GM19468 (cell line): ENCODE measurements around the gene RAB31.

Experiments used
- ATAC-seq: cut with Tn5 transposase; IDR thresholded peaks from one replicate; pipeline ENCODE4 v1.9.1; 2021; ENCODE audit warnings: mild to moderate bottlenecking, moderate library complexity, moderate number of reproducible peaks; ENCODE audit not compliant: unreplicated experiment; ENCODE audit errors: extremely low read depth

RAB31 gene

DNA sequence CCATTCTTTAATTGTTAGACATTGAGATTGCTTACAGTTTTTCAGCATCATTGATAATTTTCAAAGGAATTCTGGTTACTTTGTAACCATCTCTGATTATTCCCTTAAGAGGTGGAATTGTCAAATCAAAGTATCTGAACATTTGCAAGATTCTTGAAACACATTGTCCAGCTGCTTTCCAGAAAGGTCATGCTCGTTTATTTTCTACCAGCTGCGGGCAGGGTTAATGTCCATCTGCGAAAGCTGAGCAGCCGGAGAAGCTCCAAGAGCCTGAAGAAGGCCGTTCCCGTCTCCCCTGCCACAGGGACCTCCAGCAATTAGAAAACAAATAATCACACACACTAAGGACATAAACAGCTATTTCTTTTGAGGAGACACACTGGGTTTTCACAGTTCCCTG is 101.6 kb downstream of the RAB31 start:
- ATAC-seq = no peak

DNA sequence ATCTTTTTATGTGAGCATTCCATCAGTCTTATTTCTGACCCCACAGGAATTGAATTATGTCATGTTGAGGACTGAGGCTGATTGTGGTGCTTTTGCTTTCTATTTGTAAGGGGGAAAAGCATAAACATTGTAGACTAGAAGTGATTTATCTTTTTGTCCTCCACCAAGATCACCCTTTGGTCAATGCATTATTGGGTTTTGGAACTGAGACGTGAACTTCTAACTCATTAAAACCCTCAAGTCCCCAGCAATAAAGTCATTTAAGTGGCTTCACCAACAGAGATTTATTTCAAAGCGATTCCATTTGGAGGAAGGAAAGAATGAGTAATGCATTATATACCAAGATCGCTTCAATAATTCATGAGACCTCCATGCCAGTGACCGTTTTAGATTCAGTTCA is 102.2 kb downstream of the RAB31 start:
- no peak for ATAC-seq

DNA sequence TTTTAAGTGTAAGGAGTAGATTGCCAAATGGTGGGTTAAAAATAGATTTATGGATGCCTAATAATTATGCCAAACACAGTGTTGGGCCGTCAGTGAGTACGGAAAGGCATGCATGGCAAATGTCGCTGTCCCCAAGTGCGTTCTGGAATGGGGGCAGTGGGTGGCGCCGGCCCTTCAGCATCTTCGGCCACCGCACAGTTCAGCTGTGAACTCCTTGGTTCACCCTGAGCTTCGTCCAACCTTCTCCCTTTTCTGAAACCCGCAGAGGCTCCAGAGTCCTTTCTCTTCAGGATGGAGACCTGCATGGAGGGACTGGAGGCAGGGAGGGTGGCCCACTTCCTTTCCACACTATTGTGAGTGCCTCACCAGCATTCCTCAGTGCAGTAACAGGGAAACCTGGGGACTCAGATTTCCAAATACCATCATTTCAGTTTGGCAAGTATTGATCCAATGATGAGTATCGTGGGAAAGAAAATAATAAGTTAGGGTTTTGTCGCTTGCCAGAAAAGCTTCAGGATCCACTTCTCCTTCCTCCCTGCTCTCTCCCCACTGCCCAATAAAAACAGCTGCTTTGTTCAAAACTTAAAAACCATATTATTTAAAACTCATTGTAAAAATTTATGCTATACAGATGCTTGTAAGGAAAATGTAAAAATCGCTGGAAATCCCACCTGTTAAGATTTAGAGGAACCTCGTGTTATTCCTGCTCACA is 103.0 kb downstream of the RAB31 start:
- ATAC-seq = no peak

DNA sequence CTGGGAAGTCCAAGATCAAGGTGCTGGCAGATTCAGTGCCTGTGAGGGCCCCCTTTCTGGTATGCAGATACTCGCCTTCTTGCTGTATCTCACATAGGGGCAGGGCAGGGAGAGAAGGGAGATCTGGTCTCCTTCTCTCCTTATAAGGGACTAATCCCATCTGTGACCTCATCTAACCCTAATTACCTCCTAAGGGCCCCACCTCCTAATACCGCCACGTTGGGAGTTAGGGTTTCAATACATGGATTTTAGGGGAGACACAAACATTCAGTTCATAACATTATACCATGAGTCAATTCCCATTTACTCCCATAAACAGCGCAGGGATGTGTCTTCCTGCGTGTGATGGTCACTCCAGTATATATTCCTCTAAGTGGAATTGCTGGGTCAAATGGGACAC is 103.9 kb downstream of the RAB31 start:
- ATAC-seq = no peak

DNA sequence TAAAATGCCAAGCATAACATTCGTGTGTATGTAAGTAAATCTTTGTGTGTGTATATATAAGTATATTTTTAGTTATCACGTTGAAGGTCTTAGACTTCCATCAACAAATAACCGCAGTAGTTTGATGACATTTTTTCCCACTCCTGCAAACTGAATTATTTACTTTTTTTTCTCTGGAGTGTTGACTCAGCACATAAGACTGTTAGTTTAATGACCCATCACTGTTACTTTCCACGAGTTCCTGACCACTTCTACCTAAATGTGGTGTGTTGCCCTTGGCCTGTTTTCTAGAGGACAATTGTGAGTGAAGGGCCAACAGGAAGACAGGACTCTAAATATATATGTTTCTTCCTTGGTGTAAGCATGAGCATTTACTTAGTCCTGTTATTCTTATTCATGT is 106.3 kb downstream of the RAB31 start:
- no peak for ATAC-seq

DNA sequence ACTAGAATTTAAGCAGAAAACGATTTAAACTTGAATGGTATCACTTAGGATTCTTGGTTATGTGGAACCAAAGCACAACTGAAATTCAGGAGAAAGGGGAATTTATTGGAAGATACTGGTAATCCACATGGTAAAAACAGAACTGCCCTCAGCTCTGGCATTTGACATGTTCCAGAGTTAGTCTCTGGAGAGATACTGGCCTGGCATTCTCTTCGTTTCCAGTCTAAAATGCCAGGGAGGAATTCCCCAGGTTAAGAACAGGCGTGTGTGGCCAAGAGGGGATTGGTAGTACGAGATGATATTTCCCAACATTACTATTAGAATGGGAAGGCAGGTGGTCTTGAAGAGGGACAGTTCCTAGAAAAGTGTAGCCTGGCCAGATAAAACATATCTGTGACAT is 109.2 kb downstream of the RAB31 start:
- no peak for ATAC-seq

DNA sequence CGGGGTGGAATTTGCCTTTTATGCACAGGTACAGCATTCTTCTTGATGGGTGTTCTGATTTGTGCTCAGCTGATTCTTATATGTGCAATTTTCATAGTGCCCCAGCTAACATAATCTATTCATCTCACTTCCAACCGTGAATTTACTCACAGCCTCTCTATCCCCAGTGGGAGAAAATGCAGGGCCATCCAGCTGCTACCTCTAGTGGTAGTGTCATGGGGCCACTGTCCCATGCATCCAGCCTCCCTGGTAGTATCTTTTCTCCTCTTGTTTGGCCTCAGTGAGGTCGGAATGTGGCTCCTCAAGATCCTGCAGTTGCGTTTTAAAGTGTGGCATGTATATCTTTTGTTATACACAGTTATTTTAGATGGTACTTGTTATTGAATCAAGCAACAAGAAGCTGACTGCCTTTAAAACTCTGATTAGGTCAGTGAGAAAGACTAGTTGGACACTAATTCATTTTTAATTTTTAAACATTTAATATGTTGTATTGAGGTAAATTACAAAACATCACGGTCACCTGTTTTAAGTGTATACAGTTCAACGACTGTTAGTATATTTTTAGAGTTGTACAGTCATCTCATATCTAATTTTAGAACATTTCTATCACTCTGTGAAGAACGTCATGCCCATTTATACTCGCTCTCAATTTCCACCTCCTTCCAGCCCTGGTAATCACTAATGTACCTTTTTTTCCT is 109.8 kb downstream of the RAB31 start:
- ATAC-seq = no peak

- no peak for ATAC-seq
These were observed 110.3 kb downstream of the RAB31 start for GRCh38 chr18:9818423-9818734.

DNA sequence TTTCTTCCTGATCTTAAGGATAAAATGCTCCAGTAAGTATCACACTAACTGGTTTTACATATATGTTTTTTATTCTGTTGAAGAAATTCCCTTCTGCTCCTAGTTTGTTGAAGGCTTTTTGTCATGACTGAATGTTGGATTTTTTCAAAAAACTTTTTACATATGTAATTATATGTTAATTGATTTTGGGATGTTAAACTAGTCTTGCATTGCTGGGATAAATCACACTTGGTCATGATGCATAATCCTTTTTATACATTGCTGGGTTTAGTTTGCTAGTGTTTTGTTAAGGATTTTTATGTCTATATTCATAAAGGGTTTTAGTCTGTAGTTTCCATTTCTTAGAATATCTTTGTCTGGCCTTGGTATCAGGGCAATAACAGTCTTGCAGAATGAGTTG is 112.0 kb downstream of the RAB31 start:
- ATAC-seq = no peak

GRCh38 chr18:9820719-9821118 is 112.6 kb downstream of the RAB31 start:
- ATAC-seq = no peak

GRCh38 chr18:9822587-9823185 is 114.6 kb downstream of the RAB31 start:
- ATAC-seq = no peak

DNA sequence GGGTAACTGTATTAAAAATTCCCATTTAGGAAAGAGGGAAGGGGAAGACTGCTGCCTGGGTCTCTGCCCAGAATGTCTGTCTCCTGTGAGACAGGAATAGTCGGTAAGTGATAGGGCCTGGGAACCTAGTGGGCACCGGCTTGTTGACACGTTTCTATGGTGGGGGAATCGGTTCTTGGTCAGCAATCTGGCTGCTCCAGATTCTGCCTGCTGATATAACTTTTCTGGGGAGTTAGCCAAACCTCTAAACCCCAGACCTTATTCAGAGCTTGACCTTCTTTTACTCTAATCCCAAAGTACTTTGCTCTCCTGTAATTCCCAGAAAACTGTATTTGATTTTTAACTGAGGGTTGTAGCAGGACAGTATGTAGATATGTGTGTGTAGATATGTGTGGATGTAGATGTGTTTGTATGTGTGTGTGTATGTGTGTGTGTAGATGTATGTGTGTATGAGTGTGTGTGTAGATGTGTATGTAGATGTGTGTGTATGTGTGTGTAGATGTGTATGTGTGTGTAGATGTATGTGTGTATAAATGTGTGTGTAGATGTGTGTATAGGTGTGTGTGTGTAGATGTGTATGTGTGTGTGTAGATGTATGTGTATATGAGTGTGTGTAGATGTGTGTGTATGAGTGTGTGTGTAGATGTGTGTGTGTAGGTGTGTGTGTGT is 115.8 kb downstream of the RAB31 start:
- ATAC-seq = no peak

- ATAC-seq = no peak
These were observed 116.4 kb downstream of the RAB31 start for GRCh38 chr18:9824474-9824832.

DNA sequence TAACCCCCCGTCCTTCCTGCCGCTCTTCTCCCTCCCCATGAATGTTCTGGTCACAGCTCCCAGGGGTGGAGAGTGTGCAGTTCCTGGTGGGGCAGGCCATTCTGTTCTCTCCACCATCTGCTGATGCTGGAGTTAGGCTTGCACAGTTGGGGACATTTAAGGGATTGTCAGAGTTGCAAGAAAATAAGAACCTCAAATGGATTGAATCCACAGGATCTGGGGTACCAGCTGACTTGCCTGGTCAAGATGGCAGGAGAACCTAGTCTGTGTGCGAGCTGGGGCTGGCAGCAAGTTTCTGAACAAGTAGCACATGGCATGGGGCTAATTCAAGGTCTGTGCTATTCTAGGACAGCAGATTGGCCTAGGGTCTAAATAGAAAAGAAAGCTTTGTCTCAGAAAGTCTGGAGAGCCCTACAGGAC is 116.9 kb downstream of the RAB31 start:
- no peak for ATAC-seq

DNA sequence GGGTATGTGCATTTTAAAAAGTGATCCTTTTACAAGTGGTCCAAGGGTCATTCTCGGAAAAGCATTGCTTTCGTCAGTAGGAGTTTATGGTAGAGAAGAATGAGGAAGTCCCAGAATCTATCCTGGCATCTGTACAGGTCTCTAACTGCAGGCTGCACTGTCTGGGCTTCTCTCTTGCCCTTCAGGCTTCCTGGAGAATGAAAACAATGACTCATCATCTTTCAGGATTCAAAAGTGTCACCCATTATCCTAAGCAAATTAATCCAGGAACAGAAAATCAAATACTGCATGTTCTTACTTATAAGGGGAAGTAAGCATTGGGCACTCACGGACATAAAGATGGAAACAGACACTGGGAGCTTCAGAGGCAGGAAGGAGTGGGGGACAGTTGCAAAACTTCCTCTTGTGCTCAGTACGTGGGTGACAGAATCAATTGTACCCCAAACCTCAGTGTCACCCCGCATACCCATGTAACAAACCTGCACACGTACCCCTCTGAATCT is 117.5 kb downstream of the RAB31 start:
- ATAC-seq = no peak

DNA sequence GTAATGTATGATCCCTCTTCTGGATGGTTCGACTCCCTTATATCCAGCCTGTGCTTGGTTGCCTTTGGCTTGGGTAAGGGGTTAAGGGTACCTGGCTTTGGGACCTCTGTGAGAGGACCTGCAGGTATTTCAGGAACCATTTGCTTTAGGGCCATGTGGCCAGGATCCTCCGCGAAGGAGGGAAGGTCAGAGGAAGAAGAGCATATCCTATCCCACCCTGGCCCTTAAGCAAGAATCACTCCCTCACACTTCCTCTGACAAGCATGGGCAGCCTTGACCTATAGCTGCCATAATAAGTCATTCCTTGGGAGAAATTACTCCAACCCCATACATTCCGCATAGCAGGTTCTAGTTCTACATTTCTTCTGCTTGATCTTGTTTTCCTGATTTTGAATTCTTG is 118.6 kb downstream of the RAB31 start:
- ATAC-seq = no peak

DNA sequence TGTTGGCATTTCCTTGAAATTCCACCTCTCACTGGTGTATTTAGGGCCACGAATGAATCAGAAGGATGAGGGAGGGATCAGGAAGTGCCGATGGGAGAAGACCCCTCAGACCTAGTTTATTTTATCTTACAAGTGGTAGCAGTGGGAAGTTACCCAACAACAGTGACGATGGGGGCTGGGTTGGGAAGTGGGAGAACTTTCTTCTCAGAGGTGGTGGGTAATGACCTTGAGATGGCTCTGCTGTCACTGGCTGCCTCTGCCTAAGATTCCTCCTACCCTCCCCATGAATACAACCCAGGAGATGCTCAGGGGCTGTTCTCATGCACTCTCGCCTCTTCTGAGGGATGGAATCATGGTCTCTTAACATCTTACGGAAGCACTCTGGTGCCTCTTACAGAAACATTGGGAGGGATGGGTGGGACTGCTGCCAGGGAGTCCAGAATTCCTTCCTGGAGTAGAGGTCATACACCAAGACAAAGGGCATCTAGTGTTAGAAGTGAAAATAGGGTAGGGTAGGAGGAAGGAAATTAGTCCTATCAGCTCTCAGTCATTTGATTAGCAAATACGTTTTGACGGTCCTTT is 119.2 kb downstream of the RAB31 start:
- no peak for ATAC-seq

- no peak for ATAC-seq
These were observed 119.8 kb downstream of the RAB31 start for GRCh38 chr18:9827793-9828505.

DNA sequence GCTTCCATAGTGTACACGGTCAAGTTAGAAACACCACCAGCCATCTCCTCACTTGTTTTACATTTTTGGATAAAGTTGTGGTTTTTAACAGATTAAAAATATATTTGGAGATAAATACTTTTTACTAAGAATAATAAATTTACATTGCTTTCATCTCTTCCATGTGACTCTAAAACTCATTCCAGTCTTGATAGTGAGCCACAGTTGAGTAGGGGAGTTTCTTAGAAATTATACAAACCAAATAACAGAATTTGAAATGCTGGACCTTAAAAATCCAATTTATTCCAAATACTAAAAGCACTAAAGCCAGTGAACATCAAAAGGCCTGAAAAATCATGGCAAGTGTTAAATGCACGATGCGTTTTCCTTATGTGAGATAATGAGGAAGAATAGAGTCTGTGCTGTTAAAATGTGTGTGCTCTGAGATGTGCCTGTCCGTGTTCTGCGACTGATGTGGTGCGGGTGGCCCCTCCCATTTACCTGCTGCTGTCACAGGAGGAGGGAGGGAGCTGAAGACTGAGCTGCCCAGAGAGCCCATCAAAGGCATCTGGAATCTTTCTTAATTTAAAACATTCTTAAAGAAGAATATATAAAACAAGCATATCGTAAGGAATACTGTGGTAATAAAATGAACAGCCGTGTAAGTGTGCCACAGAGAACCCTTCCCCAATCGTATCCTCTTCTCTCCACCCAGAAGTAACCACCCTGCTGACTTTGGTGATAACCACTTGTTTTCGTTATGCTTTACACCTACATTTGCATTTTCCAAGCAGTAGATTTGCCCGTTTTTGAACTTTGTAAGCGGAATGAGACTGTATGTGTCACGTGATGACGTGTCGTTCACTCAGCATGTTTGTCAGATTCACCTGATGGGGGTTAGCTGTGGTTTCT is 120.7 kb downstream of the RAB31 start:
- ATAC-seq = no peak
